GM21786 (cell line): ENCODE results near the gene PALM2AKAP2.
"Not testable (repeated sequence)": the region's sequence is repeated elsewhere in the genome, so short reads cannot be mapped to it uniquely, and the experiment has no call there.

Source experiments
- ATAC-seq: cut with Tn5 transposase; IDR thresholded peaks from one replicate; pipeline ENCODE4 v1.9.1; 2021; ENCODE audit not compliant: unreplicated experiment

Gene PALM2AKAP2

DNA sequence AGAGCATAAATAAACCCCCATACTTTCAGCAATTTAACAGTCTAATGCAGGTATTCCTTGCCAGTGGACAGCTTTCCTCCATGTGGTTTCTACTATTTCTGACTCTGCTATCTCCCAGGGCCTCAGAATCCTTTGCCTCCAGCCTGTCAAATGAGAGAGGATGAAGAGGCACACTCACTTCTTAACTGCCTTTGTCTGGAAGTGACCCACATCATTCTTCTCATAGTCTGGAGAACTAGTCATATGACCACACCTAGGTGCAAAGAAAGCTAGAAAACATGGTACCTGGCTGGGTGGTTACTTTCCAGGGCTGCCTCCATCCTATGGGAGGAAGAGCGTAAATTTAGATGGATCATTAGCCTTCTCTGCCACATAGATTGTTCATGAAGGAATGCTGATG lies 22.5 kb downstream of the PALM2AKAP2 start:
- no peak for ATAC-seq

DNA sequence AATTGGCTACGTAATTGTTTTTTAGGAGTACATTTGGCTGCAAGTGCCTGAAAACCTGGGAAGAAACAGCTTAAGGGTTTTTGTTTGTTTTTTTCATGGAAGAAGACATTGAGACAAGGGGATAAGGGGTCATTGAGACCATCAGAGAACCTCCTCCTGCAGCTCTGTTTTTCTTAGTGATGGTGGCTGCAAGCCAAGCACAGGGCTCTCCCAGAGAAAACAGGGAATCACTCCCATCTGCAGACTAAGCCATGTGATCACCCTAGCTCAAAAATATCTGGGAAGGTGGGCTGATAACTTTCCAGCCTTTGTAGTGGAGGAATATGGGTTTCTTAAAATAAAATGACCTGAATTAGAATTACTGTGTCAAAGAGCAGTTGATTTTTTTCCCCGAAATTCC lies 25.1 kb downstream of the PALM2AKAP2 start:
- no peak for ATAC-seq

DNA sequence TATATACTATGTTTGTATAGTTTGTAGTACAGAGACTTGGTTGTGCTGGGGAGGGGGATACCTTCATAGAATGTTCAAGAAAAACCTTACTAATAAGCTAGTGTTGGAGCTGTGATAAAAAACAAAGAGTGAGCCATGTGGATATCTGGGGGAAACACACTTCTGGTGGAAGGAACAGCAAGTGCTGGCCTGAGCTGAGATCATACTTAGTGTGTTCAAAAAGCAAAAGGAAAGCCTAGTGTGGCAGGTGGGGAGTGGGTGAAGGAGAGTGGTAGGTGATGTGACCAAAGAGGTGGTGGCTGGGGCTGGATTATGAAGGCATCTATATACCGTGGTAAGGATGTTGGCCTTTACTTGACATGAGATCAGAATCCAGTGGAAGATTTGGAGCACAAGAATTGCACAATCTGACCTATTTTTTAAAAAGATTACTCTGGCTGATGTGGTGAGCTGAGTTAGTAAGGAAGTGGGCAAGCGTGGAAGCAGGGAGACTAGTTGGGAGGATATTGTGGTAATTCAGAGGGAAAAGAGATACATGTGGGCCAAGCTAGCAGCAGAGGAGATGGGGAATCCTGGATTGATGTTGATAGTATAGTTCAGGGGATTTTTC lies 26.6 kb downstream of the PALM2AKAP2 start:
- ATAC-seq: no peak

DNA sequence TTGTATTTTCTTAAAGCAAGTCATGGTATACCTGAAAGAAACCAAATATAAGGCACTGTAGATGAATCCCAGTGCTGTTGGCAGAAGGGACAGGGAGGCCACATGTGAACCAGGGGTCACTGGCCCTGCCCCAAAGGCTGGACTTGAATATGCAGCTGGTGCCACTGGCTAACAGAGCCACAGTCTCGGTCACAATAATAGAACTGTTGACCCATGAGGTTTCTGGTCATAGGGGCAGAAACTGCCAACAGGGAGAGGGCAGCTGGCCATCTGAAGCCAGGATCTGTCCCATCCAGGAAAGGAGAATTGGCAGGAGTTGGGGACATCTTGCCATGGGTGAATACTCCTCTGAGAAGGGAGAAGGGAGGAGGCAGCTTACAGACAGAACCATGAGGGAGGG lies 31.9 kb downstream of the PALM2AKAP2 start:
- no peak for ATAC-seq

DNA sequence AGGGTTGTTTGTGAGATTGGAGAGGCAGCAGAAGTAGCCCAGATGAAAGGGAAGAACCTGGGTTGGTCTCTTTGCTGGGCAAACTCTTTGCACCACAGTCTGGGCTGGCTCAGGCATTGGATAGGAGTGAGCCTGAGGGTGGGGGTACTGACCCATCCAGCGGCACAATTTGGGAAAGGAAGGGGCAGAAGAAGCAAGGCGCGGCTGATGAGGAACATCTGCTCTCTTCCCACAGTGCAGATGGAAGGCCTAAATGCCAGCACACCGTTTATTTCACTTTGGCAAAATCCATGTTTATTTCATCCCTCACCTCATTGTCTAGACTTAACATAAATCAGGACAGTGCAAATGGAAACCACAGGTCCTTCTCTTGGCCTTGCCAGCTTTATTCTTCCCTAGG lies 32.3 kb downstream of the PALM2AKAP2 start:
- no peak for ATAC-seq

DNA sequence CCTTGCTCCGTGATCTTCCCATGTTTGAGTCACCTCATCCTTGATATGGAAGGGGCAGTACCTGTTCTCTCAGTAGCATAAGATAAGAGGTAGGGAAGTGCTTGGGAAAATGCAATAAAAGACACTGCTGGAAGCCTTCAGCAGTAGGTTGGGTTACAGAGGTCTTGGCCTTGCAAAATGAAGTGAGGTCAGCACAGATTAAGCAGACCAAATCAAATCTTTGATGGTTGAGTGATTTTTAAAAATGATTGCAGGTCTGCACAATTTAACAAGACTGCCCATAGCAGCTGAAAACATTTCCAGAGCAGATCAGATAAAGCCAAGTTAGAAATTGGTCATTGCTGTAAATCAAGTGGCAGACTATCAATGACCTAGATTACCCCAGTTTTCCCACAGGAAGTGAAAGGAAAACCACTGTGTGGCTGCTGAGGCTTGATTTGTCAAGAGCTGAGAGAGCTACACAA lies 32.9 kb downstream of the PALM2AKAP2 start:
- ATAC-seq: no peak

DNA sequence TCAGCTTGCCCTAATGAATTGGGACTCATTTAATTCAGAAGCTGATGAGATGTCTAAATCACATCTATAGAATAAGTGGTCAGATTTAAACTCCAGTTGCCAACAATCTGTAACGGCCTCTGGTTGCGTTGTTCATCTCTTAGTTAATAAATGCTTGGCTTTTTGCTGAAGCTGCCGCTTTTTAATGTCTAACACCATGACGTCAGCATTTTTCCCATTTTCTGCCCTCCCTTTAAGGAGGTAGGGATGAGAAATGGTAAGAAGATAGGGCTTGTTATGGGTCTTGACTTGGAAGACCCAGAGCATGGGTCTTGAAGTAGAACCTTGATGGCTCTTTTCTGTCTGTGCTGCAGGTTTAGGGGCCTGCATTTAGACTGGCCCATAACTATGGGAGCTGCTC lies 33.3 kb downstream of the PALM2AKAP2 start:
- no peak for ATAC-seq

DNA sequence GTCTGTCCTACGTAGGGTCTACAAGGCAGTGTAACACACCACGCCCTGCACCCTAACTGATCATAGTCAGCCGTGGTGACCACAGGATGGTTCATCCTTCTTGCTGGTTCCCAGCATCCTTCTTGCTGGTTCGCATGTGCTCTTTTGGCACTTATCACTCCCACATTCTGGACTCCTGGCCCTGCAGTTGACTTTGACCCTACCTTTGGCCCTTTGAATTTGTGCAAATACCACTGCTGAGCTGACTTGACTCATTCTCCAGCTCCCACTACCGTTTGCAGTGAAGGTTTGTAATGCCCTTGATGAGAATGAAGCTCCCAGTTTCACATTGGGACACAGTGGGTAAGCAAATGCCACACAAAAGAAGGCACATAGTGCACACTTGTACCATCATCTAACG lies 33.8 kb downstream of the PALM2AKAP2 start:
- no peak for ATAC-seq

DNA sequence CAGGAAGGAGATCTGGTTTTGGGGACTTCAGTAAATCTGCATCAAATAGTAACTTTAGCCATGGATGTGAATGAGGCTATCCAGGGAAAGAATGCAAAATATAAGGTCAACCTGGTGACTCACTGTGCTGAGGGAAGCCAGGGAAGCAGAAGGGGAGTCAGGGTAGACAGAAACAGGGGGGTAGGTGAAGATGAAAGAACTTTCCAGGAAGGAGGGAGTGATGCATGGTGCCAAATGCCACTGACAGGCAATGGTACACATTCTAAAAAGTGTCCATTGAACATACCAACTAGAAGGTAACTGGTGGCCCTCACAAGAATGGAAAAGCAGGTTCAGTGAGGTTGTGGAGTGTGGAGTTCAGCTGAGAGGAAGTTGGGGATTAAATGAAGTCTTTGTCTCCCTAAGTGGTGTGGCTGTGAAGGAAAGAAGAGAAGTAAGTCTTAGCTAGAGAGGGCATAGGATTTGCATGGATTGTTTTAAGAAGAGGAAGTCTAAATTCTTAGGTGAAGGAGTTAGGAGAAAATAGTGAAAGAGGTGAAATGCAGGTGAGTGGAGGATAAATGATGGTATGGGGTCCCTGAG lies 35.5 kb downstream of the PALM2AKAP2 start:
- ATAC-seq: no peak

DNA sequence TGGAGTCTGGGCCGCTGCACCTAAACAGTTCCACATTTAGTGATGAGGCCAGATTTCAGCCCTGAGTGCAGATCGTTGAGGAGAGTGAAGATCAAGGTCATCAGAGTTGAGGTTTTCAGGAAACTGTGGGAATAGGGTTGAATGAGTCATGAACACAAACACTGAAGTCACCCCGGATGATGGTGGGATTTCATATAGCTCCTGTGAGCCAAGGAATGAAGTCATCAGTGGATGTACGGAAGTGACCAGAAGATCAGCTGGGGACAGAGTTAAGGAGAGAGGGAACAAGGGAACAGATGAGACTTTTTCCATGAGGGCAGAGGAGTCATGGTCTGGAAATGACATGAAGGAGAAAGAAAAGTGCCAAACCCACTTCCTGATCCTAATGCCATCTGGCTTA lies 36.5 kb downstream of the PALM2AKAP2 start:
- no peak for ATAC-seq

DNA sequence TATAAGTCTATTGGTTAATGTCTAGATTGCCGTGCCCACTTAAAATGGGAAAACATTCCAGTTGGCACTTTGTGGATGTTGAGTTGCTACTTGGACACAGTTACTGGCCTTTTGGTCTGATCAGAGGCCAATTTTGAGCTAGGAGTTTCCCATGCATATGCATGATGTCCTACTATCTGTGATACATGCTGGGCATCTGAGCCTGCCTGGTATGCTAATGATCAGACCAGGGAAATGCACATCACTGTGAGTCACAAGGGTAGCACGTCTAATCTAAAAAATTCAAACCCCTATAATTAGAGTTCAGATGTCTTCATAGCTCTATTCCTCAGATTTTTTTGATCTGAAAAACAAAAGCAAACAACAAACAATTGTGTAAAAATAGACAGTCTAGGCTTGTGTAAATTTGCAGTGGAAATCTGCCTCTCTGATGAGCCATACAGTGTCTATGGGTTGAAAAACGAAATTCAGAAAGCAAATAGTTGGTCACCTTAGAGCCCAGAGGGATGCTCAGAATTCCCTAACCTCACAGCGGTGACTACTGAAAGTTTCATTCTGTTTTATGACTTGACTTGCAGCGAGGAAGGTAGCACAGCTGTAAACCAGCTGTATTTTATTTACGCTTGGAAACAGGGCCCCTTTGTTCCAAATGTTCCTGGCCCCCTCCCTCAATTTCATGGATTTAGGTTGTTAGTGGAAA lies 37.3 kb downstream of the PALM2AKAP2 start:
- ATAC-seq: no peak

DNA sequence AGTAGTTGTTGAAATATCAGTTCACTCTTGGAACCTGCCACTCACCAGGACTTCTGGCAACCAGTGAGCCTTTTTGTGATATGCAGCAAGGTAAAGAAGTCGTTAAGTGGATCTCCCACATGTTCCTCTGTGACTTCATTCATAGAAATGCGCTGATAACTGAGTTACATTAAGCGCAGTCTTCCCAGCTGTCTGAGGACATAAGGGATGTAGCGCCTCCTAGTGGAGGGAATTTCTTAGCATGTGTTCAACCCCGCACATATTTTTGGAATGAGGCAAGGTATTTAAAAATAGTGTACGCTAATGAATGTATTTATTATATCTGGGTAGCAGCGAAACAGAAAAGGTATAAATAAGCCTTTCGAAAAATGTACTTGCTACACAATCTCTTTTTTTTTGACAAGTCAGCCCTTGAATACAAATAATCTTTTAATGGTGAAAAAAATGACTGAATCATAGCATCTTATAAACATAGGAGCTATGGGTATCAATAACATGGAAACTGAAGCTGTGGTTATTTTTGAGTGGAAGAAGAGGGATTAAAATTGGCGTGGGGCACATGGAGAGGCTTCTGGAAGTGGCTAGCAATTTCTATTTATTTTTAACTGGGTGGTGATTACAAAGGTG lies 38.0 kb downstream of the PALM2AKAP2 start:
- ATAC-seq: peak; percentile 62

DNA sequence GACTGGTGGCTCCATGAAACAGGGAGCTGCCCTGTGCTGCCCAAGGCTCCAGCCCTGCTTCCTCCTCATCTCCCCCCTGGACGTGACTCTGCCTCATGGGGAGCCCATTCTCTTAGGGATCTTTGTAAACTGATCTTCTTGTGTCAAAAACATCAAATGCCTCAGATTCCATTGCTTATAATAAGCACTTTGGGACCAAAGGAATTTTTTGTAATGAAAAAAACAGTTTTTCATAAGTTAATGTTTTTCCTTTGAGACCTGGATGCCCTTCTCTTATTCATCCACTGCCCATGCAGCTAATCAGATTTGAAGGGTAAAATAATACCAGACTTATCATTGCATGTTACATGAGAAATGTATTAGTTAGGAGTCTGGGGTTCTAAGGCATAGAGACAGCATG lies 41.7 kb downstream of the PALM2AKAP2 start:
- ATAC-seq: no peak

DNA sequence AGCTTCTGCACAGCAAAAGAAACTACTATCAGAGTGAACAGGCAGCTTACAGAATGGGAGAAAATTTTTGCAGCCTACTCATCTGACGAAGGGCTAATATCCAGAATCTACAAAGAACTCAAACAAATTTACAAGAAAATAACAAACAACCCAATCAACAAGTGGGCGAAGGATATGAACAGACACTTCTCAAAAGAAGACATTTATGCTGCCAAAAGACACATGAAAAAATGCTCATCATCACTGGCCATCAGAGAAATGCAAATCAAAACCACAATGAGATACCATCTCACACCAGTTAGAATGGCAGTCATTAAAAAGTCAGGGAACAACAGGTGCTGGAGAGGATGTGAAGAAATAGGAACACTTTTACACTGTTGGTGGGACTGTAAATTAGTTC lies 45.4 kb downstream of the PALM2AKAP2 start:
- not testable (repeated sequence) for ATAC-seq

DNA sequence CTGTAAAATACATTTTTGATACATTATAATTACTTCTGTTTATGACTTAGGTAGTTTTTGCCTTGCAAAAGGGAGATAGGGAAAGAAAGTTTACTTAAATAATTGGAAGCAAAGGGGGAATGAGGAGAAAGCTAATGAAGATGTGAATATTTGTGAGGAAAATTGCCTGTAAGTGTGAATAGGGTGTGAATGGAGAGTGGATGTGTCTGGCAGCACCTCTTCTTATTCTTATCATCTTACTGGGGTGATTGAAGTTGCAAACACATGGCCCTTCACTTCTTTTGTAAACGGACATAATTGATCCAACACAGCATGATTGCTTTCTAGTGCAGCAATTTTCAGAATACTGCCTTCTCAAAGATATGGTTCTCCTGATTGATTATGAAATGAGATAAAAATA lies 46.6 kb downstream of the PALM2AKAP2 start:
- no peak for ATAC-seq

DNA sequence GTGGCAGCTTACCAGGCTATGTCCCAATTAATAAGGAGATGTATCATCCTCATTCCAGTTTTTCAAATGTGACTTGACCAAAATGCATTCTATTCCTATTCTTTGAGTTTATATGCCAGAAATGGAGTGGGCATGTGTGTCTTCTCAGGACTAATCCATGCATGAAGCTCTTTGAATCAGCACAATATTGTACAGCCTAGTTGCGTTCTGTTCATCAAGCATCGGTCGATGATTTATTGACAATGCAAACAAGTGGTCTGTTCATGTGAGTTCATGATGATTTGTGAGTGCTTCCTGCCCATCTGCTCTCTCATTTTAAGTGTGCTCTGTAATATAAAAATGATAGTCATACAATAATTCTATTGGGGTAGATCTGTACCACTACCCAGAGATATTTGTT lies 48.3 kb downstream of the PALM2AKAP2 start:
- ATAC-seq: no peak
